ENCODE data around the gene UBASH3A.
"Not testable (repeated sequence)": the region's sequence is repeated elsewhere in the genome, so short reads cannot be mapped to it uniquely, and the experiment has no call there.

The UBASH3A gene

GRCh38 chr21:42453986-42454570, 50.4 kb downstream of the UBASH3A start:
- no peak for DNase-seq

- DNase-seq = no peak
Observed at GRCh38 chr21:42454786-42455185, 51.1 kb downstream of the UBASH3A start.

- DNase-seq = peak; percentile 34
Observed at GRCh38 chr21:42455196-42455595, 51.5 kb downstream of the UBASH3A start.

GRCh38 chr21:42455754-42456440, 52.2 kb downstream of the UBASH3A start:
- DNase-seq = no peak

GRCh38 chr21:42456457-42456856, 52.8 kb downstream of the UBASH3A start:
- no peak for DNase-seq

- DNase-seq = no peak
Observed at GRCh38 chr21:42459082-42459460, 55.4 kb downstream of the UBASH3A start.

- no peak for DNase-seq
Observed at GRCh38 chr21:42459546-42460215, 56.0 kb downstream of the UBASH3A start.

- DNase-seq = peak; percentile 26
Observed at GRCh38 chr21:42460391-42461184, 56.9 kb downstream of the UBASH3A start.

- no peak for DNase-seq
Observed at GRCh38 chr21:42461185-42461520, 57.5 kb downstream of the UBASH3A start.

GRCh38 chr21:42461881-42462877, 58.5 kb downstream of the UBASH3A start:
- DNase-seq = peak; percentile 96

GRCh38 chr21:42463861-42464515, 60.3 kb downstream of the UBASH3A start:
- DNase-seq = no peak

- DNase-seq = no peak
Observed at GRCh38 chr21:42465008-42465802, 61.5 kb downstream of the UBASH3A start.

GRCh38 chr21:42465803-42466127, 62.1 kb downstream of the UBASH3A start:
- DNase-seq = no peak

- no peak for DNase-seq
Observed at GRCh38 chr21:42466700-42467099, 63.0 kb downstream of the UBASH3A start.

- DNase-seq = no peak
Observed at GRCh38 chr21:42467140-42467983, 63.7 kb downstream of the UBASH3A start.

- DNase-seq = no peak
Observed at GRCh38 chr21:42468491-42469131, 64.9 kb downstream of the UBASH3A start.

GRCh38 chr21:42469272-42469671, 65.6 kb downstream of the UBASH3A start:
- no peak for DNase-seq

- not testable (repeated sequence) for DNase-seq
Observed at GRCh38 chr21:42469726-42470125, 66.0 kb downstream of the UBASH3A start.

- DNase-seq = no peak
Observed at GRCh38 chr21:42471206-42471605, 67.5 kb downstream of the UBASH3A start.
